Measurements from ENCODE around the gene CHGA. TPM values are rescaled to one million over a fixed set of nuclear protein-coding genes. Genes with fewer than 3 reads are reported as not detected.

CHGA gene
- total and polyA plus RNA-seq, 12 donors, result 0.54 to 3,883 (median 760) TPM; not detected in 1

DNA sequence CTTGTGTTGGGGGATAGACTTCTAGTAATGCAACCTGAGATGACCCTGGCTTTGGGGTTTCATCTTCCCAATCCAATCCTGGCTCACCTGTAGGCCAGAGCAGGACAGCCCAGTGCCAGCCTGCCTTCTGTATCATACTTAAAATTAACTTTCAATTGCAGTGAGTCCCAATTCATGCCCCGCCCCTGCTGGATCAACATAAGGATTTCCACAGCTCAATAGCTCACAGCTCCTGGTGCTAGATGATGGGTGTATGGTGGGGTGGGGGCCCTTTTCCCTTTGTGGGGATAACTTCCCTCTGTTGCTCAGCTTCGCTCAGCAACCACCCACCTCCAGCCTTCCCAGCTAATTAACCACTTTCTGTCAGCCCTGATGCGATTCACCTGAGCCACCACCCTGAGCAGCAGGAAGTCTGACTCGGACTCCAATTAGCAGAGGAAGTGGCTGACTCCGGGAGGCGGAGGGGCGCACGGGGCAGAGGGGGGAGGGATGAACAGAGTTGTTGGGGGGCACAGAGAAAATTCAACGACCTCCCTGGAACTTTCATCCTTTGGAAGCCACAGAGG, 24.3 kb upstream of the CHGA start:
- Histone ChIP-seq H3K27ac (no peak overlapping the region), H3K36me3 (replicated peaks in 1 of 2) (no peaks in the 10 kb centered on the region), H3K4me1 (replicated peaks in 1 of 2) (no peaks in the 10 kb centered on the region), H3K9me3 (replicated peaks in 1 of 3) (no peaks in the 10 kb centered on the region), H3K4me3 (no peak overlapping the region), H3K27me3 (peaks cover 6% of the 10 kb centered on the region)
- TF ChIP-seq, protein P1, sequence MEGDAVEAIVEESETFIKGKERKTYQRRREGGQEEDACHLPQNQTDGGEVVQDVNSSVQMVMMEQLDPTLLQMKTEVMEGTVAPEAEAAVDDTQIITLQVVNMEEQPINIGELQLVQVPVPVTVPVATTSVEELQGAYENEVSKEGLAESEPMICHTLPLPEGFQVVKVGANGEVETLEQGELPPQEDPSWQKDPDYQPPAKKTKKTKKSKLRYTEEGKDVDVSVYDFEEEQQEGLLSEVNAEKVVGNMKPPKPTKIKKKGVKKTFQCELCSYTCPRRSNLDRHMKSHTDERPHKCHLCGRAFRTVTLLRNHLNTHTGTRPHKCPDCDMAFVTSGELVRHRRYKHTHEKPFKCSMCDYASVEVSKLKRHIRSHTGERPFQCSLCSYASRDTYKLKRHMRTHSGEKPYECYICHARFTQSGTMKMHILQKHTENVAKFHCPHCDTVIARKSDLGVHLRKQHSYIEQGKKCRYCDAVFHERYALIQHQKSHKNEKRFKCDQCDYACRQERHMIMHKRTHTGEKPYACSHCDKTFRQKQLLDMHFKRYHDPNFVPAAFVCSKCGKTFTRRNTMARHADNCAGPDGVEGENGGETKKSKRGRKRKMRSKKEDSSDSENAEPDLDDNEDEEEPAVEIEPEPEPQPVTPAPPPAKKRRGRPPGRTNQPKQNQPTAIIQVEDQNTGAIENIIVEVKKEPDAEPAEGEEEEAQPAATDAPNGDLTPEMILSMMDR (IDR thresholded peaks at IDR 0.05), result no peak
- TF ChIP-seq POLR2A (IDR thresholded peaks at IDR 0.05), result no peak
- intact Hi-C loops (cut with DNase I), result no loop called here
- DNase-seq, result no peak
- WGBS, 4 donors, result 51 to 69% (median 57%) methylated on average over 9 of the region's 9 CpGs

DNA sequence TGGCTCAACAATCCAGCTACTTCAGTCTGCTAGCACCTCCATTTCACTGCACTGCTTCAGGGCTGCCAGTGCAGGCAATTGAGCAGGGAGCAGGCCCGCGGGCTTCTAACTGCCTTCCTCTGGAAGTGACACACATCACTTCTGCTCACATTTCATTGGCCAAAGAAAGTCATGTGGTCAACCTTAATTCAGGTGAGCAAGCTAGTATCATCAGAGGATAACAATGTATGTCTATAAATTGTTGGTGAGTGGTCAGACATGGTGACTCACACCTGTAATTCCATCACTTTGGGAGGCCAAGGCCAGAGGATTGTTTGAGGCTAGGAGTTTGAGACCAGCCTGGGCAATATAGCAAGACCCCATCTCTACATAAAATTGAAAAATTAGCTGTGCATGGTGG, 22.3 kb upstream of the CHGA start:
- 83 to 100% (median 92%) methylated on average over 2 of the region's 2 CpGs for WGBS, 4 donors
- Histone ChIP-seq H3K9me3 (replicated peaks in 1 of 3) (no peaks in the 10 kb centered on the region), H3K4me1 (replicated peaks in 1 of 2) (no peaks in the 10 kb centered on the region), H3K27ac (no peak overlapping the region), H3K36me3 (replicated peaks in 1 of 2) (no peaks in the 10 kb centered on the region), H3K4me3 (no peak overlapping the region), H3K27me3 (peaks cover 9% of the 10 kb centered on the region)
- TF ChIP-seq, protein P1 (IDR thresholded peaks at IDR 0.05), result no peak
- TF ChIP-seq POLR2A (IDR thresholded peaks at IDR 0.05), result no peak
- intact Hi-C loops (cut with DNase I), result no loop called here
- no peak for DNase-seq

DNA sequence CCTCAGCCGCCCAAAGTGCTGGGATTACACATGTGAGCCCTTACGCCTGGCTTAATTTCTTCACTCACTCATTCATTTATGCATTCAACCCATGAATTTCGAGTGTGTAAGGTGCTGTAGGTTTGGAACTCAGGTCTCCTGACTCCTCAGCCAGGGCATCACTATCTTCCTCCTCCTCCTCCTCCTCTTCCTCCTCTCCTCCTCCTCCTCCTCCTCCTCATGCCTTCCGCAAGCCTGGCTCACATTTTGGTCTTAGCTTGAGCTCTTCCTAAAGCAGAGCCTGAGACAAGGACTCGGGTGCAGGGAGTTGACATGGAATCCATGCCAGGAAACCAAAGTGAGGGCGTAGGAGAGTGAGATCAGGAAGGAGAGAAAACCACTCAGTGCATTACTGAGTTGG, 20.8 kb upstream of the CHGA start:
- H3K9me3 ChIP-seq (replicated peaks in 1 of 3), result no peaks in the 10 kb centered on the region
- peaks cover 9% of the 10 kb centered on the region for H3K27me3 ChIP-seq
- intact Hi-C loops (cut with DNase I), result no loop called here
- H3K4me3 ChIP-seq, result no peak overlapping the region
- H3K27ac ChIP-seq, result no peak overlapping the region
- no peaks in the 10 kb centered on the region for H3K4me1 ChIP-seq (replicated peaks in 1 of 2)
- H3K36me3 ChIP-seq (replicated peaks in 1 of 2), result no peaks in the 10 kb centered on the region
- DNase-seq, result no peak
- TF ChIP-seq, protein P1 (IDR thresholded peaks at IDR 0.05), result no peak
- TF ChIP-seq POLR2A (IDR thresholded peaks at IDR 0.05), result no peak
- WGBS, 4 donors, result 64 to 71% (median 66%) methylated on average over 6 of the region's 6 CpGs

DNA sequence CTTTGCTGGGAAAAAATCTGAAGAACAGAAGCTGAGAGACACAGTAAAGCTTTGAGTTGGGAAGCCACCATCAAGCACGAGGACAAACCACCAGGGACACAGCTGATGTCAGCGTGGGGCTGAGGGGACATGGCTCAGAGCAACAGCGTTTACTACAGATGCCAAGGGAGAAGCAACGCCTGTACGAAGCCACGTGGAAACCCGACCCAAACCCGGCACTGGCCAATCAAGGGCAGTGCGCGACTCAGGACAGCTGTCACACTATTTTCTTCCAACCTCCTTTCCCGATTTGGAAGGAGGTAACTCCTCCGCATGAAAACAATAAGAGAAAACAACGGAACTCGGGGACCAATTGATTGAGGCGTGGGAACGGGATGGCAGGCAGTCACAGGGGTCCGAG, 20.2 kb upstream of the CHGA start:
- 13 to 35% (median 24%) methylated on average over 15 to 17 of the region's 17 CpGs for WGBS, 4 donors
- intact Hi-C loops (cut with DNase I), result no loop called here
- H3K9me3 ChIP-seq (replicated peaks in 1 of 3), result no peaks in the 10 kb centered on the region

More for the DNA sequence above, 20.2 kb upstream of the CHGA start:
- H3K27me3 ChIP-seq, result peaks cover 9% of the 10 kb centered on the region
- TF ChIP-seq, protein P1 (IDR thresholded peaks at IDR 0.05), result no peak
- TF ChIP-seq POLR2A (IDR thresholded peaks at IDR 0.05), result no peak
- H3K36me3 ChIP-seq (replicated peaks in 1 of 2), result no peaks in the 10 kb centered on the region
- DNase-seq, result no peak
- no peak overlapping the region for H3K27ac ChIP-seq
- H3K4me1 ChIP-seq (replicated peaks in 1 of 2), result no peaks in the 10 kb centered on the region
- no peak overlapping the region for H3K4me3 ChIP-seq
